Trophoblast cell (in vitro differentiated cells and primary cell): ENCODE data around the gene MEIS3.

Experiments used
- DNase-seq, 2 donors: peaks; one replicate each; pipeline ENCODE4 v3.0.0-alpha.2; 2016
- H2AFZ ChIP-seq: 2 replicates; pipeline ENCODE4 v1.6.1; 2013; ENCODE audit warnings: low read length, moderate library complexity, mild to moderate bottlenecking; ENCODE audit not compliant: insufficient read depth, poor library complexity
- H2AK5ac ChIP-seq: 2 replicates; pipeline ENCODE4 v1.6.1; 2013; ENCODE audit warnings: mild to moderate bottlenecking, low read length
- H2BK120ac ChIP-seq: 2 replicates; pipeline ENCODE4 v1.6.1; 2013; ENCODE audit warnings: low read length, mild to moderate bottlenecking, moderate library complexity; ENCODE audit not compliant: insufficient read depth, poor library complexity
- H2BK12ac ChIP-seq: 2 replicates; pipeline ENCODE4 v1.6.1; 2013; ENCODE audit warnings: mild to moderate bottlenecking, low read length, moderate library complexity
- H2BK5ac ChIP-seq: 2 replicates; pipeline ENCODE4 v1.6.1; 2013; ENCODE audit warnings: low read length, low read depth, moderate library complexity, mild to moderate bottlenecking; ENCODE audit not compliant: poor library complexity
- H3K14ac ChIP-seq: 2 replicates; pipeline ENCODE4 v1.6.1; 2013; ENCODE audit warnings: mild to moderate bottlenecking, low read length
- H3K18ac ChIP-seq: 2 replicates; pipeline ENCODE4 v1.6.1; 2013; ENCODE audit warnings: mild to moderate bottlenecking, low read length
- H3K23ac ChIP-seq: 2 replicates; pipeline ENCODE4 v1.6.1; 2013; ENCODE audit warnings: low read length
- H3K27ac ChIP-seq: 2 replicates; pipeline ENCODE4 v1.5.1; 2013; ENCODE audit warnings: low read depth, mild to moderate bottlenecking, inconsistent platforms, low read length, moderate library complexity
- H3K27me3 ChIP-seq: 2 replicates; pipeline ENCODE4 v1.6.1; 2013; ENCODE audit warnings: inconsistent platforms, mild to moderate bottlenecking, low read length, moderate library complexity; ENCODE audit not compliant: insufficient read depth
- H3K36me3 ChIP-seq, 2 experiments: 1 replicate in 1 of 2; 2 replicates in 1 of 2; pipeline ENCODE4 v1.6.1; 2013; ENCODE audit warnings: low read length in 2 of 2, mild to moderate bottlenecking in 2 of 2, moderate library complexity in 1 of 2; ENCODE audit not compliant: insufficient read depth in 2 of 2, control insufficient read depth in 1 of 2
- H3K4ac ChIP-seq: 2 replicates; pipeline ENCODE4 v1.6.1; 2013; ENCODE audit warnings: low read depth, mild to moderate bottlenecking, low read length, moderate library complexity
- H3K4me1 ChIP-seq, 2 experiments: 1 replicate in 1 of 2; 2 replicates in 1 of 2; pipeline ENCODE4 v1.6.1; 2013; ENCODE audit warnings: low read length in 2 of 2, mild to moderate bottlenecking in 2 of 2, moderate library complexity in 1 of 2; ENCODE audit not compliant: insufficient read depth in 2 of 2, control insufficient read depth in 1 of 2
- H3K4me2 ChIP-seq: 2 replicates; pipeline ENCODE4 v1.6.1; 2013; ENCODE audit warnings: inconsistent platforms, mild to moderate bottlenecking, low read length, moderate library complexity
- H3K4me3 ChIP-seq: 2 replicates; pipeline ENCODE4 v1.5.1; 2013; ENCODE audit warnings: mild to moderate bottlenecking, low read depth, low read length, inconsistent platforms
- H3K79me1 ChIP-seq: one replicate; pipeline ENCODE4 v1.6.1; 2013; ENCODE audit warnings: low read length
- H3K79me2 ChIP-seq: 2 replicates; pipeline ENCODE4 v1.6.1; 2013; ENCODE audit warnings: low read length, mild to moderate bottlenecking; ENCODE audit not compliant: control insufficient read depth, insufficient read depth, poor library complexity
- H3K9ac ChIP-seq: 2 replicates; pipeline ENCODE4 v1.6.1; 2013; ENCODE audit warnings: mild to moderate bottlenecking, low read length
- H3K9me3 ChIP-seq: 2 replicates; pipeline ENCODE4 v1.6.1; 2013; ENCODE audit warnings: low read depth, mild to moderate bottlenecking, control low read depth, inconsistent platforms, low read length; ENCODE audit not compliant: insufficient read depth
- H4K12ac ChIP-seq: 2 replicates; pipeline ENCODE4 v1.6.1; 2013; ENCODE audit warnings: low read depth, mild to moderate bottlenecking, low read length, moderate library complexity
- H4K8ac ChIP-seq: 2 replicates; pipeline ENCODE4 v1.6.1; 2013; ENCODE audit warnings: low read depth, mild to moderate bottlenecking, low read length, moderate library complexity
- H4K91ac ChIP-seq: one replicate; pipeline ENCODE4 v1.6.1; 2013; ENCODE audit warnings: low read depth, mild to moderate bottlenecking, low read length, moderate library complexity
- WGBS: extraction: QIAGEN DNeasy Blood & Tissue Kit; methylation state at CpG from one replicate; pipeline ENCODE4 v1.1.7; 2013; ENCODE audit warnings: missing lambda C conversion rate; ENCODE audit not compliant: insufficient read length, insufficient coverage; ENCODE audit errors: extremely low coverage; 5-methylcytosine and 5-hydroxymethylcytosine counted together

Gene MEIS3

GRCh38 chr19:47417107-47417745 lies 2.1 kb downstream of the MEIS3 start:
- Histone ChIP-seq H2BK12ac (no peak overlapping the region), H2AFZ (no peak overlapping the region), H4K91ac (no peak overlapping the region), H3K18ac (no peak overlapping the region), H3K4me2 (no peak overlapping the region), H3K79me2 (no peaks in the 10 kb centered on the region), H3K23ac (no peak overlapping the region), H2BK120ac (no peak overlapping the region), H2BK5ac (no peak overlapping the region), H2AK5ac (no peak overlapping the region), H3K4ac (no peak overlapping the region), H3K9ac (no peak overlapping the region), H3K4me3 (no peak overlapping the region), H4K8ac (no peak overlapping the region), H3K14ac (no peak overlapping the region), H3K36me3 (no peaks in the 10 kb centered on the region), H3K27me3 (peaks cover 61% of the 10 kb centered on the region), H3K27ac (no peak overlapping the region), H3K79me1 (no peaks in the 10 kb centered on the region), H3K9me3 (peaks cover 3% of the 10 kb centered on the region), H3K4me1 (peaks cover 0 to 11% of the 10 kb centered on the region in 2 experiments), H4K12ac (no peak overlapping the region)
- DNase-seq = peak; percentile 35 to 52
- WGBS = no CpG with 5 or more reads among the region's 18 CpGs

- H3K18ac ChIP-seq = no peak overlapping the region
- no peak overlapping the region for H3K4me2 ChIP-seq
- H2AFZ ChIP-seq = no peak overlapping the region
- no CpG with 5 or more reads among the region's 12 CpGs for WGBS
- no peak overlapping the region for H4K12ac ChIP-seq
- H3K79me1 ChIP-seq = no peaks in the 10 kb centered on the region
- H3K4me3 ChIP-seq = no peak overlapping the region
- H2BK120ac ChIP-seq = no peak overlapping the region
- DNase-seq = peak in 1 of 2 donors; percentile 12
- no peak overlapping the region for H2BK5ac ChIP-seq
- no peak overlapping the region for H4K91ac ChIP-seq
- H3K23ac ChIP-seq = no peak overlapping the region
- no peak overlapping the region for H4K8ac ChIP-seq
- H3K9me3 ChIP-seq = peaks cover 3% of the 10 kb centered on the region
- no peak overlapping the region for H3K4ac ChIP-seq
- no peaks in the 10 kb centered on the region for H3K36me3 ChIP-seq
- H3K14ac ChIP-seq = no peak overlapping the region
- peaks cover 0 to 11% of the 10 kb centered on the region in 2 experiments for H3K4me1 ChIP-seq
- no peaks in the 10 kb centered on the region for H3K79me2 ChIP-seq
- H2AK5ac ChIP-seq = no peak overlapping the region
- H3K27ac ChIP-seq = no peak overlapping the region
- no peak overlapping the region for H3K9ac ChIP-seq
- H2BK12ac ChIP-seq = no peak overlapping the region
- peaks cover 55% of the 10 kb centered on the region for H3K27me3 ChIP-seq
These were observed 2.7 kb downstream of the MEIS3 start for GRCh38 chr19:47416643-47416985.

- H3K23ac ChIP-seq = no peak overlapping the region
- no peaks in the 10 kb centered on the region for H3K36me3 ChIP-seq
- no peak overlapping the region for H2AFZ ChIP-seq
- no peak overlapping the region for H3K14ac ChIP-seq
- H3K9me3 ChIP-seq = peaks cover 3% of the 10 kb centered on the region
- H2BK5ac ChIP-seq = no peak overlapping the region
- no peak overlapping the region for H3K4ac ChIP-seq
- no peak overlapping the region for H4K12ac ChIP-seq
- H3K27me3 ChIP-seq = peaks cover 50% of the 10 kb centered on the region
- H2BK12ac ChIP-seq = no peak overlapping the region
- H4K91ac ChIP-seq = no peak overlapping the region
- DNase-seq = no peak
- H3K79me2 ChIP-seq = no peaks in the 10 kb centered on the region
- H3K4me3 ChIP-seq = no peak overlapping the region
- no peak overlapping the region for H4K8ac ChIP-seq
- H3K4me1 ChIP-seq = peaks cover 0 to 8% of the 10 kb centered on the region in 2 experiments
- H3K4me2 ChIP-seq = no peak overlapping the region
- H3K79me1 ChIP-seq = no peaks in the 10 kb centered on the region
- H3K27ac ChIP-seq = no peak overlapping the region
- H2AK5ac ChIP-seq = no peak overlapping the region
- no peak overlapping the region for H3K9ac ChIP-seq
- H3K18ac ChIP-seq = no peak overlapping the region
- no CpG with 5 or more reads among the region's 21 CpGs for WGBS
- no peak overlapping the region for H2BK120ac ChIP-seq
These were observed 3.2 kb downstream of the MEIS3 start for GRCh38 chr19:47415953-47416642.

GRCh38 chr19:47414469-47414868 lies 4.9 kb downstream of the MEIS3 start:
- Histone ChIP-seq H3K18ac (no peak overlapping the region), H3K4me1 (peaks cover 0 to under 1% of the 10 kb centered on the region in 2 experiments), H3K14ac (no peak overlapping the region), H3K4ac (no peak overlapping the region), H3K9me3 (peaks cover 3% of the 10 kb centered on the region), H2AFZ (no peak overlapping the region), H2AK5ac (no peak overlapping the region), H3K36me3 (no peaks in the 10 kb centered on the region), H2BK12ac (no peak overlapping the region), H3K79me2 (no peaks in the 10 kb centered on the region), H3K27ac (no peak overlapping the region), H4K12ac (no peak overlapping the region), H3K4me3 (peak overlapping the region; percentile 0), H4K8ac (no peak overlapping the region), H3K23ac (no peak overlapping the region), H2BK120ac (no peak overlapping the region), H3K27me3 (peaks cover 35% of the 10 kb centered on the region), H3K9ac (no peak overlapping the region), H4K91ac (no peak overlapping the region), H3K4me2 (no peak overlapping the region), H2BK5ac (no peak overlapping the region), H3K79me1 (no peaks in the 10 kb centered on the region)
- DNase-seq = peak; percentile 62 to 69
- no CpG with 5 or more reads among the region's 21 CpGs for WGBS
